Iris pigment epithelial cell (primary cell): ENCODE measurements around the gene AFG3L2.
A peak's percentile ranks its signal among the peaks of the same experiment; 100 is the strongest.

Source experiments
- DNase-seq: peaks from one replicate; pipeline ENCODE4 v3.0.0-alpha.2; 2011; ENCODE audit warnings: low read depth

The AFG3L2 gene

GRCh38 chr18:12376754-12377555 lies at the start of gene AFG3L2:
Gene AFG3L2 (minus strand): TSS chr18:12377227. CDS start chr18:12377082, 145 bp downstream.
- DNase-seq, result peak; percentile 100

GRCh38 chr18:12424252-12424651 lies 47.2 kb upstream of the AFG3L2 start:
- no peak for DNase-seq

DNA sequence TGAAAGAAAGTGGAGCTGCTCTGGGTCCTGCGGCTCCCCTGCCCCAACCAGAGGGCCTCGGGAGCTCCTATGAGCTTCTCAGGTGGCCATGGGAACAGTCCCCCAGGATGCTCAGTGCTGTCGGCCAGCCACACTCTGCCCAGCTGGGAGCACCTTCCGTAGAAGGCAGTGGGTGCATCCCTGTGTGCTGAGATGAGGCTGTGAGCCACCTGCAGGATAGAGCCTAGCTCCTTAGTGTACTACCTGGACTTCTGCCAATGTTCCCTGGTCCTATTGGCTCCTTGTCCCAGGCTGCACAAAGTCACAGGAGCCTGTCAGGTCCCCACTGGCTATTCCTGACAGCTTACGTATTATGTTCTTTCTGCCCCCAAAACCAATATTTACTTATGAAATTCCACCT lies 46.8 kb upstream of the AFG3L2 start:
- no peak for DNase-seq

GRCh38 chr18:12423393-12423792 lies 46.4 kb upstream of the AFG3L2 start:
- no peak for DNase-seq

DNA sequence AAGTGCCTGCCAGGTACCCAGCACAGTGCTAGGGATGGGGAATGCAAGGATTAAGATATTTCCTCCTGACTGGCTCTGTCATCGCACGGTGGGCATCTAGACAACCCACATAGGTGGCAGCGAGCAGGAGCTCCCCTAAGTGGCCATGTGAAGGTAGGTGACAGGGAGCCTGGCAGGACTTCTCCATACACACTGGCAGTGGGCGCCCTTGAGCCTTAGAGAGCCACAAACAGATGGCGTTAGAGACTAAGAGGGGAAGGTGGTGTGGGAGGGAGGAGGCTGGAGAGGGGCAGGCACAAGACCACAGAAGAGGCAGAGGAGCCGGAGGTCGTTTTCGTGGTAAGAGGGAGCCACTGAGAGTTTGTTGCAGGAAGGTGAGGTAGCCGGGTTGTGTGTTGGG lies 45.9 kb upstream of the AFG3L2 start:
- DNase-seq, result no peak

DNA sequence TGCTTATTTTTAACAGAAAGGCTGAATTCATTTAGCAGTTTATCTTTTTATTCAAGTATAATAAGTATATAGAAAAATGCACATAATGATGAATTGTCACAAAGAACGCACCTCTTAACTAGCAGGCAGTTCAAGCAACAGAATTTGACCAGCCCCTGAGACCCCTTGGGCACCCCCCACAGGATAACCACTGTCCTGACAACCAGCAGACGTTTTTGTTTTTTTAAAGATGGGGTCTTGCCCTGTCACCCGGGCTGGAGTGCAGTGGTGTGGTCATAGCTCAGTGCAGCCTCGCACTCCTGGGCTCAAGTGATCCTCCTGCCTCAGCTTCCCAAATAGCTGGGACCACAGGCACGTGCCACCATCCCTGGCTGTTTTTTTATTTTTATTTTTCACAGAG lies 44.7 kb upstream of the AFG3L2 start:
- DNase-seq, result no peak

DNA sequence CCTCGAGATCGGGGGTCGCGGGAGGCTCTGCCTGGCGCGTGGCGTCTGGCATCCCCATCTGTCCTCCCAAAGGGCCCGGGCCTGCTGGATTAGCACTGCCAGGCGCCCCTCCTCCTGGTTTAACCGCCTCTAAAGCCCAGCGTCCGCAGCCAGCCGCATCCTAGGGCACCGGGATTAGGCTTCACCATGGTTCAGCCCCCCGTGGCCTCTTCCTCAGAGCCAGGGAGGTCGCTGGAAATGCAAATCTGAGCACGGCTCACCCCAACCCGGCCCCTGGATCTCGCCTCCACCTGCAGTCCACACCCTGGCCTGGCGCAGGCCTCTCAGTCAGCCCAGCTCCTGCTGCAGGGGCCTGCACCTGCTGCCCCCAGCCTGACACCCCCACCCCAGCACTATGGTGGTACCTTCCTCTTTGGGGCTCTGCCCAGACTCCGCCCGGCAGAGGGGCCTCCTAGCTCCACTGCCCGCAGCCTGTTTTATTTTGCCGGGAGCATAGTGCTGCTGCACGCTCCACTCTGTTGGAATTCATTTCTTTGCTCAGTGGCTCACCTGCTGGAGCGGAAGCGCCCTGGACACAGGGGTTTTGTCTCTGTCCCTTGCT lies 43.9 kb upstream of the AFG3L2 start:
- DNase-seq, result no peak

- DNase-seq, result no peak
Observed at GRCh38 chr18:12417687-12418086, 40.7 kb upstream of the AFG3L2 start.

- DNase-seq, result no peak
Observed at GRCh38 chr18:12416098-12416729, 39.2 kb upstream of the AFG3L2 start.

DNA sequence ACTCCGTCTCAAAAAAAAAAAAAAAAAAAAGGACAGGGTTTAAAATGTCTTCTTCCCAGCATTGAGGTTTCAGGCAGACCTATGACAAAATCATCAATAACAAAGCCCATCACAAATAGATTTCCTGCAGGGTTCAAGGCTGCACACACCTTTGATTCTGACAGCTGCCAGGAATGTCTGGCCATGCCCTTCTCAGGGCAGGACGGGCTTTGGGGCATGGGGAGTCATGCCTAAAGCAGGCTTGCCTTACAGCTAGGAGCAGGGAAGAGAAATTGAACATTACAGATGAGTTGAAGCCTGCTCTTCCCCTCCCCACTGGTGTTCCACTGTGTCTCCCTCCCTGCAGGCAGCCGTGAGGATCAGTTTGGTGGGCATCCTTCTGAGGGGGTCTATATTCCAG lies 34.4 kb upstream of the AFG3L2 start:
- DNase-seq, result no peak

DNA sequence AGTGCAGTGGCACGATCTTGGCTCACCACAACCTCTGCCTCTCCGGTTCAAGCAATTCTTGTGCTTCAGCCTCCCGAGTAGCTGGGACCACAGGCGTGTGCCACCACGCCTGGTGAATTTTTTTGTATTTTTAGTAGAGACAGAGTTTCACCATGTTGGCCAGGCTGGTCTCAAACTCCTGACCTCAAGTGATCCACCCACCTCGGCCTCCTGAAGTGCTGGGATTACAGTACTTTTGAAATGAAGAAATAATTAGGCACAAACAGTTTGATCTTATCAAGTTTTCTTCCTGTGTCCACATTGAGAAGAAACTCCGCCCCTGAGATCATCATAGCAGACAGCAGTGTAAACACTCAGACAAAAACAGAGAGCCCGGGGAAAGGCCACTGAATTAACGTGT lies 33.7 kb upstream of the AFG3L2 start:
- DNase-seq, result peak; percentile 65

- no peak for DNase-seq
Observed at GRCh38 chr18:12410081-12410481, 33.1 kb upstream of the AFG3L2 start.

- peak; percentile 29 for DNase-seq
Observed at GRCh38 chr18:12409469-12409868, 32.4 kb upstream of the AFG3L2 start.

GRCh38 chr18:12408247-12408869 lies 31.3 kb upstream of the AFG3L2 start:
- DNase-seq, result peak; percentile 32

GRCh38 chr18:12406371-12407111 lies 29.5 kb upstream of the AFG3L2 start:
- DNase-seq, result no peak

DNA sequence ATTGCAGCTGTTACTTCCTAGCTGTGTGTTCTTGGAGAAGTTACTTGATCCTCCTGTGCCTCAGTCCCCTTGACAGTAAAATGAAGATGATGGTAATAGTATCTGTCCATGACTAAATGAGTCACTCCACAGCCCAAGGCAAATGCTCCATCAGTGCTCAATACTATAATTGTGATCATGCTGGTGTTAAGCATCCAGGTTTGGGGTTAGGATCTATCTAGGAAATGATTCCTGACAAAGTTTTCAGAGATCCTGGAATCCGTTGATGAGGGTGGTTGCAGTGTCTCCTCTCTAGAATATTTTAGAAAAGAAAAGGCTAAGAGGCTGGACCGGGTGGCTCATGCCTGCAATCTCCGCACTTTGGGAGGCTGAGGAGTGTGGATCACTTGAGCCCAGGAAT lies 28.0 kb upstream of the AFG3L2 start:
- no peak for DNase-seq

- DNase-seq, result peak; percentile 93
Observed at GRCh38 chr18:12403601-12404506, 26.8 kb upstream of the AFG3L2 start.

GRCh38 chr18:12401881-12402280 lies 24.9 kb upstream of the AFG3L2 start:
- DNase-seq, result no peak

DNA sequence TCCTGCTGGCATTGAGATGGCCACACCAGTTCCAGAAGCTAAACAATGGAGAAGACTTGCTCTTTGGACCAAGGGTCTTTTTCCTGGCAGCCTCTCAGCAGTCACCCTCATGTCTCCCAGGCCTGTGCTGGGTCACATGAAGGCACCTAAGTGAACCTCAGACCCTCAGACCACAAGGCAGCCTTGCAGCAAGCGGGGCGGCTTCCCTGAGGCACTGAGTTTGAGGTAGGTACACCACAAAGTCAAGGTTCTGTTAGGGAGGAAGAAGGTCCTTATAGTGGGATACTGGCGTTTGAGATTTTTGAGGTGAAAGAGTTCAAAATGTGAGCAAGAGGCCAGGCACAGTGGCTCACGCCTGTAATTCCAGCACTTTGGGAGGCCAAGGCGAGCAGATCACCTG lies 22.2 kb upstream of the AFG3L2 start:
- no peak for DNase-seq

GRCh38 chr18:12398625-12399024 lies 21.6 kb upstream of the AFG3L2 start:
- DNase-seq, result no peak

GRCh38 chr18:12397793-12398192 lies 20.8 kb upstream of the AFG3L2 start:
- no peak for DNase-seq
